Keratinocyte (primary cell): ENCODE results near the gene SBNO2. TPM values are rescaled to one million over a fixed set of nuclear protein-coding genes. Genes with fewer than 3 reads are reported as not detected.

ENCODE experiments used
- DNase-seq: peaks from one replicate; pipeline ENCODE4 v3.0.0-alpha.2; 2011; ENCODE audit warnings: low read depth, missing footprints, low spot score
- FAIRE-seq: peaks from 2 replicates; lab custom pipeline; 2011; peaks lifted over from hg19 to GRCh38; lab: Jason Lieb, UNC
- H2AFZ ChIP-seq: 2 replicates; pipeline ENCODE4 v1.6.0; 2012; ENCODE audit warnings: low read length, control low read depth, inconsistent platforms; ENCODE audit not compliant: control insufficient read depth
- H3K27ac ChIP-seq: 2 replicates; pipeline ENCODE4 v1.5.1; 2011; ENCODE audit warnings: low read length; ENCODE audit not compliant: control insufficient read depth, insufficient read depth
- H3K27me3 ChIP-seq: 3 replicates; pipeline ENCODE4 v1.6.0; 2011; ENCODE audit warnings: low read length; ENCODE audit not compliant: control insufficient read depth, insufficient read depth; ENCODE audit errors: extremely low read depth
- H3K36me3 ChIP-seq, 2 experiments: 2 replicates in 1 of 2; 3 replicates in 1 of 2; pipeline ENCODE4 v1.5.1; 2011; ENCODE audit warnings: low read length in 2 of 2, mild to moderate bottlenecking in 1 of 2; ENCODE audit not compliant: control insufficient read depth in 2 of 2, insufficient read depth in 2 of 2; ENCODE audit errors: extremely low read depth in 1 of 2
- H3K4me1 ChIP-seq: 3 replicates; pipeline ENCODE4 v1.5.1; 2011; ENCODE audit warnings: low read length; ENCODE audit not compliant: control insufficient read depth, insufficient read depth; ENCODE audit errors: extremely low read depth
- H3K4me2 ChIP-seq: 3 replicates; pipeline ENCODE4 v1.6.0; 2011; ENCODE audit warnings: low read depth, low read length; ENCODE audit not compliant: control insufficient read depth, insufficient read depth; ENCODE audit errors: extremely low read depth
- H3K4me3 ChIP-seq, 3 experiments: fragments of 200-600 bp in 1 of 3; sonication (generic) in 1 of 3; 2 replicates in 2 of 3; 3 replicates in 1 of 3; pipeline ENCODE4 v1.5.1; 2011 to 2016; ENCODE audit warnings: low read length in 3 of 3, mild to moderate bottlenecking in 3 of 3, control low read depth in 2 of 3, inconsistent platforms in 1 of 3, low read depth in 1 of 3, mixed read lengths in 1 of 3, mixed run types in 1 of 3, moderate library complexity in 1 of 3; ENCODE audit not compliant: control insufficient read depth in 2 of 3, insufficient read depth in 2 of 3; ENCODE audit errors: extremely low read depth in 1 of 3
- H3K79me2 ChIP-seq: 2 replicates; pipeline ENCODE4 v1.6.0; 2012; ENCODE audit warnings: low read length; ENCODE audit not compliant: control insufficient read depth, insufficient read depth
- H3K9ac ChIP-seq: 3 replicates; pipeline ENCODE4 v1.6.0; 2011; ENCODE audit warnings: low read length; ENCODE audit not compliant: control insufficient read depth, insufficient read depth; ENCODE audit errors: extremely low read depth
- H3K9me1 ChIP-seq: 3 replicates; pipeline ENCODE4 v1.6.0; 2011; ENCODE audit warnings: low read length; ENCODE audit not compliant: control insufficient read depth, insufficient read depth; ENCODE audit errors: extremely low read depth
- H3K9me3 ChIP-seq: 2 replicates; pipeline ENCODE4 v1.5.1; 2012; ENCODE audit warnings: low read depth, low read length; ENCODE audit not compliant: control insufficient read depth
- H4K20me1 ChIP-seq: 3 replicates; pipeline ENCODE4 v1.6.0; 2011; ENCODE audit warnings: low read length; ENCODE audit not compliant: control insufficient read depth, insufficient read depth; ENCODE audit errors: extremely low read depth
- EZH2 ChIP-seq: IDR thresholded peaks from one replicate; pipeline ENCODE4 v1.6.1; 2012; ENCODE audit warnings: inconsistent platforms, mild to moderate bottlenecking, low read length, moderate library complexity
- dilution Hi-C: fragments of 300-500 bp; cut with MboI; formaldehyde crosslinking; loops from one replicate; pipeline ENCODE4 v1.7.0; 2020; ENCODE audit warnings: low sequenced_read_pairs; ENCODE audit not compliant: extremely low pct_ligation_motif_present
- polyA plus RNA-seq, 5 experiments: library from polyadenylated mRNA; depleted of rRNA in 3 of 5; stranded (reverse) in 3 of 5; stranded (forward) in 1 of 5; unstranded in 1 of 5; fragments of >200 nt; gene quantifications; 1 replicate in 1 of 5; 2 replicates in 3 of 5; 3 replicates in 1 of 5; pipeline versions ENCODE4 v1.2.1 to v1.2.3, GENCODE V29; 2011 to 2012; ENCODE audit warnings: missing spikeins in 2 of 5, low read depth in 1 of 5, low replicate concordance in 1 of 5
- TF ChIP-seq, protein P1 (sequence below), 3 experiments: IDR thresholded peaks in 1 of 3; conservative IDR thresholded peaks in 1 of 3; optimal IDR thresholded peaks in 1 of 3; 2 replicates in 2 of 3; 3 replicates in 1 of 3; pipeline versions ENCODE3 to v1.5.1; 2011; ENCODE audit warnings: low read length in 3 of 3, mild to moderate bottlenecking in 3 of 3, moderate library complexity in 2 of 3, control low read depth in 1 of 3, inconsistent platforms in 1 of 3; ENCODE audit not compliant: insufficient read depth in 2 of 3; ENCODE audit errors: extremely low read depth in 1 of 3

The SBNO2 gene
- polyA plus RNA-seq, 1 donor (not counting 4 experiments of a cell fraction or from before 2014, with no cell fraction given), result 10.9 TPM

DNA sequence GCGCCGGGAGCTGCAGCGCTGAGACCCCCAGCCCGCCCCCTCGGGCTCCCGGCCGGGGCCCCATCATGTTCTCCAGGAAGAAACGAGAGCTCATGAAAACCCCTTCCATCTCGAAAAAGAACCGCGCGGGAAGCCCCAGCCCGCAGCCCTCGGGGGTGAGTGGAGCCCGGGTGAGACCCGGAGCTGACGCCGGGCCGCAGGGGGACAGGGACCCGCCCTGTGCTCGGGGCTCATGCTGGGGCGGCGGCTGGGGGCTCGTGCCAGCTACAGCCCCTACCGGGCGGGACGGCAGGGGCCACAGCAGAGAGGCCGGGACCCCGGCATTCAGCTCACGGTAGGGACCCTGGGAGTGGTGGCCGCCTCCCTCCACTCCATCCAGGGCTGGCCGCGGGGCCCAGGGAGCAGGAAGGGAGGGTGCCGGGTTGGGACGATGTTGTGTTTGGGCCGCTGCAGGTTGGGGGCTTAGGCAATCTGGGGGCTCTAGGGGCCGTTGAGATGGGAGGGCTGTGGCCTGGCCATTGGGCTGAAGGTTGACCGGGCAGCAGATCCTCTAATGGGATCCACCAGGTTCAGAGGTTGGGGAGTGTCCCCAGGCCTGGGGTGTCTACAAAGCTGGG is 106.6 kb downstream of the SBNO2 start:
- Histone ChIP-seq H3K27me3 (peaks cover 20% of the 10 kb centered on the region), H4K20me1 (no peaks in the 10 kb centered on the region), H3K36me3 (peaks cover 0 to under 1% of the 10 kb centered on the region in 2 experiments), H3K4me2 (peak overlapping the region; percentile 62), H3K9me3 (no peaks in the 10 kb centered on the region), H3K27ac (no peak overlapping the region), H3K4me1 (peaks cover 24% of the 10 kb centered on the region), H3K9me1 (no peaks in the 10 kb centered on the region), H3K4me3 (peak overlapping the region in 2 of 3 experiments; percentile 14 to 38), H2AFZ (no peak overlapping the region), H3K9ac (no peak overlapping the region), H3K79me2 (no peaks in the 10 kb centered on the region)
- dilution Hi-C loops, result no loop called here
- TF ChIP-seq, protein P1, sequence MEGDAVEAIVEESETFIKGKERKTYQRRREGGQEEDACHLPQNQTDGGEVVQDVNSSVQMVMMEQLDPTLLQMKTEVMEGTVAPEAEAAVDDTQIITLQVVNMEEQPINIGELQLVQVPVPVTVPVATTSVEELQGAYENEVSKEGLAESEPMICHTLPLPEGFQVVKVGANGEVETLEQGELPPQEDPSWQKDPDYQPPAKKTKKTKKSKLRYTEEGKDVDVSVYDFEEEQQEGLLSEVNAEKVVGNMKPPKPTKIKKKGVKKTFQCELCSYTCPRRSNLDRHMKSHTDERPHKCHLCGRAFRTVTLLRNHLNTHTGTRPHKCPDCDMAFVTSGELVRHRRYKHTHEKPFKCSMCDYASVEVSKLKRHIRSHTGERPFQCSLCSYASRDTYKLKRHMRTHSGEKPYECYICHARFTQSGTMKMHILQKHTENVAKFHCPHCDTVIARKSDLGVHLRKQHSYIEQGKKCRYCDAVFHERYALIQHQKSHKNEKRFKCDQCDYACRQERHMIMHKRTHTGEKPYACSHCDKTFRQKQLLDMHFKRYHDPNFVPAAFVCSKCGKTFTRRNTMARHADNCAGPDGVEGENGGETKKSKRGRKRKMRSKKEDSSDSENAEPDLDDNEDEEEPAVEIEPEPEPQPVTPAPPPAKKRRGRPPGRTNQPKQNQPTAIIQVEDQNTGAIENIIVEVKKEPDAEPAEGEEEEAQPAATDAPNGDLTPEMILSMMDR (optimal IDR thresholded peaks at IDR 0.05 in 1 of 3, IDR thresholded peaks at IDR 0.05 in 1 of 3, conservative IDR thresholded peaks at IDR 0.05 in 1 of 3; ENCODE audit: extremely low read depth in 1 of 3, insufficient read depth in 2 of 3, low read length in 3 of 3), result no peak
- no peak for TF ChIP-seq EZH2
- FAIRE-seq (no peak), DNase-seq (no peak)

DNA sequence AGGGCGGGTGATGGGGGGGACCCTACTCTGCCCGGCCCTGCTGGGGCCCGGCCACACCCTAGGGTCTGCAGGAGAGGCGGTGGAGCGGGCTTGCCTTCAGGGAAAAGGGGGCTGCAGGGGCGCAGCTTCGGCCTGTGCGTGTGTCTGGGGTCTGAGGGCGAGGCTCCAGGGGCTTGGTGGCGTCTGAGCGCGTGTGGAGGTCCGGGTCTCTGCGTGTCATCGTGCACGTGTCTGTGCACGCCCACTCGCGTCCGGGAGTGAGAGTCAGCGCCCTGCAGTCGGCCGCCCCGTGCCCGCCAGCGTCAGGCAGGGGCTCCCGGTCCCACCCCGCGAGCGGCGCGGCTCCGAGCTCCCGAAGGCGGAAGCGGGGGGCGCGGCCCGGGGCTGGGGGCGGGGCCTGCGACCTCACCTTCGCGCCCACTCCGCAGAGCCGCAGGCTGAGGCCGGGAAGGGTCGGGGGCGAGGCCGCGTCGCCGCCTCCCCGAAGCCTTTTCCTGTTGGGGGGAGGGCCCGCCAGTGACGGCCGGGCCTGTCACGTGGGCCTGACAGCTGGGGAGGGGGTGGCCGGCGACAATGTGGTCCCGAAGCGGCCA is 107.2 kb downstream of the SBNO2 start, which contains the start of gene ARHGAP45:
Gene ARHGAP45, plus strand, starts transcription at position 420 of the 593 bp plus-strand sequence. CDS start 239 bp downstream, outside the sequence.
- DNase-seq, result no peak
- peak within 1 kb of the TSS in 2 of 3 experiments; percentile 14 to 38 for H3K4me3 ChIP-seq
- H3K9me3 ChIP-seq, result no peaks in the 10 kb centered on the region
- H3K27ac ChIP-seq, result no peak within 1 kb of the TSS
- TF ChIP-seq, protein P1 (optimal IDR thresholded peaks at IDR 0.05 in 1 of 3, IDR thresholded peaks at IDR 0.05 in 1 of 3, conservative IDR thresholded peaks at IDR 0.05 in 1 of 3; ENCODE audit: extremely low read depth in 1 of 3, insufficient read depth in 2 of 3, low read length in 3 of 3), result no peak
- no peak for TF ChIP-seq EZH2
- H3K9ac ChIP-seq, result no peak within 1 kb of the TSS
- FAIRE-seq, result no peak
- no peaks in the 10 kb centered on the region for H4K20me1 ChIP-seq
- H3K36me3 ChIP-seq, result peaks cover 0 to 3% of the 10 kb centered on the region in 2 experiments
- no peak within 1 kb of the TSS for H2AFZ ChIP-seq
- peaks cover 17% of the 10 kb centered on the region for H3K27me3 ChIP-seq
- H3K79me2 ChIP-seq, result no peaks in the 10 kb centered on the region
- H3K9me1 ChIP-seq, result no peaks in the 10 kb centered on the region
- peak within 1 kb of the TSS; percentile 62 for H3K4me2 ChIP-seq
- H3K4me1 ChIP-seq, result peaks cover 24% of the 10 kb centered on the region
- dilution Hi-C loops, result no loop called here
